ENCODE data around the gene NCOA7.

DNA sequence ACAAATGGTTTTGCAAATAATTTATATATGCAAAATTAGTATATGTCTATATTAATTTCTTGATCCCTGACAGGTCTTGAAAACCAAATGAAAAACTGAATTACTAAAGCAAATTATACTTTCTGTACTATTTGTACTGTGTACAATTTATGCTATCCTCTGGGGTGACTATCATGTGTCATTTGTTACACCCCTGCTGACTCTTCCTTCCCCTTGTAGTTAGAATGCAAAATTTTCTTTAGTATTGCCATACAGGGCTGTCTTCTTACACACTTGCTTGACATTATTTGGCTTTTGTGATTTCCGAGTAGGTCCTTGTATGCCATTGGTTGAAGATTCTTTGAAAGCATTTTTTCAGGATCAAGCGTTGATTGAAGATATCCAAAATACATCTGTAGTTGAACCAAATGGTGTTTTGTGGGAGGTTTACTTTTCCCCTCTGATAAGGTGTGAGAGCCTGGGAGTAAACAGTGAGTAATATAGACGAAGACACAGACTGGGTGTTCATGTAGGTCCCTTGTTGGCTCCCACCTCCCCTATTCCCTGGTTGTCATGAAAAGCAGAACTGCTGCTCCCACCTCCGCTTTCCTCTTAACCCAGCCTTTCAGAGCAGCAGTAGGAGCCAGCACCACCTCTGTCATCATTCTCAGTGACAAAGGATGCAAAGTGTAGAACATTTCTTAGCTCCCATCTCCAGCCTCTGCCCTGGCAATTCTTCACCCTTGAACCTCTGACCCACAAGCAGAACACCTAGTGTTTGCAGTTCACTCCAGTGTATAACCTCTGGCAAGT lies 29.0 kb downstream of the NCOA7 start:
- TF ChIP-seq CTCF (IDR thresholded peaks at IDR 0.05) (no peak), POLR2A (IDR thresholded peaks at IDR 0.05) (no peak)
